Stimulated activated naive CD4-positive, alpha-beta T cell (primary cell): ENCODE data around the gene UBE2S.
A peak's percentile ranks its signal among the peaks of the same experiment; 100 is the strongest.
"Not testable (repeated sequence)": the region's sequence is repeated elsewhere in the genome, so short reads cannot be mapped to it uniquely, and the experiment has no call there.

Experiments
- DNase-seq, 6 experiments: peaks; one replicate each; lab custom pipeline; 2025; lab: John Stamatoyannopoulos, UW

UBE2S gene

DNA sequence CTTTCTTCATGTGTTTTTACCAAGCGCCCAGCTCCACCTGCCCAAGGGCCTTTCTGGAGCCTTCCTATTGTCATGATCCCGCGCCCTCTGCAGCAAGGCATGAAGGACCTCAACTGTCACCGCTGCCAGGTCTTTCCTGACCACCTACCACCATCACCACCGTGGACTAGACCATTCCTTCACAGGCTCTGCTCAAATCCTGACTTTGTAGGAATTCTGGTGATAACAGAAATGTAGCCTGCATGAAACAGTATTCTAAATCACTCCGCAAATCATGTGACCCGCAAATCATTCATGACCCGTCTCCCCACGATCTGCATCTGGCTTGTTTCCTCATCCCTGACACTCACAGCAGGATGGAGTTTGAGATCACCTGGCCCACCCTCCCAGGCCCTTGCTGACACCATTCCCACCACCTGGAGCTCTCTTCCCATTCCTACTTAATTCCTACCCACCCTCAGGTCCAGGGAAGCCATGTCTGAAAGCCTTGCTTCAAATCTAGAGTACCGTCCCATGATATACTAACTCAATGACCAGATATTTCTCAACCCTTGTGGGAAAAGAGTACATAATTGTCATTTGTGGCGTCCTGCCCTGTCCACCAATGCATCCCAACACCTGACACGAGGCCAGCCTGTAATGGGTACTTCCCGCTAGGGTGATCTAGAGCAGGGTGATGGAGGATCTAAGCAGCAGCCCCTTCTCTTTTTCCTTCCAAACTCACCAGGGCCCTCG is 1.3 kb downstream of the UBE2S start:
- no peak for DNase-seq

DNA sequence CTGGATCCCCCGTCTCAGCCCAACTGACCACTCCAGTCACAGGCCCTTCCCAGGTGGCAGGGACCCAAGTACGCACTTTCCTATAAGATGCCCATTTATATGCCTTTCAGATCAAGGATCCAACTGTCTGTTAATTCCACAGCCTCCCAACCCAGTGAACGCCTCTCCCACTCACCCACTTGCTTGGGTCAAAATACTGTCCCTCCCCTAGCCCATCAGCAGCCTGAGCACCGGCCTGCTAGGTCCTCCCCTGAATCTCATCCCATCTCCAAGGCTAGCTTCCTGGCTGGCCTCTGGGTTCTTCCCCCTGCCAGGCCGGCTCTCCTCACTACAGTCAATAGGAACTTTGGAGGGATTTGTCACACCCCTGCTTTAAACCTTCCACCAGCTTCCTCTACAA is 1.9 kb downstream of the UBE2S start:
- DNase-seq, result no peak

DNA sequence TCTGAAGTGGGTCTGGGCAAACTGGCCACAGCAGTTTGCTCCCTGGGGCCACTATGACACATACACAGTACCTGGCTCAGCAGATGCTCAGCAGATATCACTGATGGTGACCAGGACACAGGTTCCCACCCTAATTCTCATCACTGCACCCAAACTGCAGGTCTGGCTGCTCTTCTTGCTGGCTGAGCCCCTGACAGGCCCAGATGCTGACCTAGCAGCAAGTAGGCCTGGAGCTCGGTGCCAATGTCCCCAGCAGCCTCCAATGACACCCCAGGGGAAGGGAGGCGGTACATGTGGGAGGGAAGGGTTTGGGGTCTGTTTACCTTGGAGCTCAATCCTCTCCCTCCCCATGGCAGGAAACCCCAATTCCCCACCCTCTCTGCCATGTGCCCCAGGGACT is 5.1 kb downstream of the UBE2S start:
- DNase-seq, result no peak

DNA sequence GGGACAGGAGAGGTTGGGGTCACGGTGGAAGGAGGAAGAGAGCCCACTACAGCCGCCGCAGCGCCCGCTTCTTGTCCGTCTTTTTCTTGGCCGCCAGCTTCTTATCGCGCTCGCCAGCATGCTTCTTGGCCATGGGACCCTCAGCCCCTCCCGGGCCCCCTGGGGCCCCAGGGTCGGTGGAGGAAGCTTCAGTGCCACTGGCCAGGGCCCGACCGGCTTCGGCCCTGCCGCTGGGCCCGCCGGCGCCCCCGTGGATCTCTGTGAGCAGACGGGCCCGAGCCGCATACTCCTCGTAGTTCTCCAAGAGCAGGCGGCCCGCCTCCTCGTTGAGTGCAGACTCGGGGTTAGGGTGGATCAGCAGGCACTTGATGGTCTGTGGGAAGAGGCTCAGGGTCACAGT is 6.2 kb downstream of the UBE2S start:
- DNase-seq, result not testable (repeated sequence)

DNA sequence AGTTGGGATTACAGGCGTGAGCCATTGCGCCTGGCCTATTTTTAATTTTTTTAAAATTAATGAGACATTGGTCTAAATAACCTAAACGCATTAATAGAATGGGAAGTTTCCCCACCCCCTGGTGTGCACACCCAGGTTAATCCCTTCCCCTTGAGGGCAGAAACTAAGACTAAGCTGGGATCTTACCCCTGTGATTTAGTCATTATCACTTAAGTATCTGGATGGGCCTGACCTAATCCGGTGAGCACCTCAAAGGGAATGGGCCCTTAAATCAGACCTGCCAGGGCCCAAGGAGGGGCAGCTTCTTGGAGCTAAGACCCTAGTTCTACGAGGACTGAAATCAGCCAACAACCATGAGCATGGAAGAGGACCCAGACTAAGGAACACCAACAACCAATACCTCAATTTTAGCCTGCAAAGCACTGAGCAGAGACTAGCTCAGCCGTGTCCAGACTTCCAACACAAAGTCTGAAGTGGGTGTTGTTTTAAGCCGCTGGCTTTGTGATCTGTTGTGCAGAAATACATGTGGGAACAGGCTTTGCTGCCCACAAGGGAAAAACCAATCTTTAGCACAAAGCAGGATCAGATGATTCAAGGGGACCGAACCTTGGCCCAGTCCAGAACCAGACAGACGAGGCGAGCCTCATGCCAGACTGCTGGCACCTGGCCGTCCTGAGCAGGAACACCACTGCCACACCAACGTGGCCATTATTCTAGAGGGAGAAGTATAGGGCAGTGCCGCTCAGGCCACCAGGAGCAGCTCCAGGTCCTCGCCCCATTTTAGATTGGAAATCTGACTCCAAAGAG is 7.1 kb downstream of the UBE2S start:
- DNase-seq, result no peak

DNA sequence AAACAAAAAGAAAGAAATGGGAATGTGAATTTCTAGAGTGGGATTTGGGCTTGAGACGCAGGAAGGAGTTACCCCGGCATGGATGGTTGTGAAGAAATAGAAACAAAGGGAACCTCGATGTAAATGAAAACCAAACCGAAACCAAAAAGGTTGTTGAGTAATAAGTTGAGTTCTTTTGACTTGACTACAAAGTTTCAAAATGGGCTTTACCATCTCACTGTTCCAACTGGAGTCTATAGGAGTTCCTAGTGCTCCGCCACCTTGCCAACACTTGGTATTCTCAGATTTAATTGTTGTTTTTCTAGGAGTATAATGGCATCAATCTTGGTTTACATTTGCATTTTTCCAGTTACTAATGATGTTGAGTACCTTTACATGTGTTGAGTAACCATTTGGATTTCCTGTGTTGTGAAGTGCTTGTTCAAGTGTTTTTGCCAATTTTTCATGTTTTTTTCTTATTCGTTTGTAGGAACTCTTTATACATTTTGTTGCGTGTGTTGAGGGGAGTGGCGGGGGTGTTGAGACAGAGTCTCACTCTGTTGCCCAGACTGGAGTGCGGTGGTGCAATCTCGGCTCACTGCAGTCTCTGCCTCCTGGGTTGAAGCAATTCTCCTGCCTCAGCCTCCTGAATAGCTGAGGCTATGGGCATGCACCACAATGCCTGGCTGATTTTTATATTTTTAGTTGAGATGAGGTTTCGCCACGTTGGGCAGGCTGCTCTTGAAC is 9.2 kb downstream of the UBE2S start:
- no peak for DNase-seq

DNA sequence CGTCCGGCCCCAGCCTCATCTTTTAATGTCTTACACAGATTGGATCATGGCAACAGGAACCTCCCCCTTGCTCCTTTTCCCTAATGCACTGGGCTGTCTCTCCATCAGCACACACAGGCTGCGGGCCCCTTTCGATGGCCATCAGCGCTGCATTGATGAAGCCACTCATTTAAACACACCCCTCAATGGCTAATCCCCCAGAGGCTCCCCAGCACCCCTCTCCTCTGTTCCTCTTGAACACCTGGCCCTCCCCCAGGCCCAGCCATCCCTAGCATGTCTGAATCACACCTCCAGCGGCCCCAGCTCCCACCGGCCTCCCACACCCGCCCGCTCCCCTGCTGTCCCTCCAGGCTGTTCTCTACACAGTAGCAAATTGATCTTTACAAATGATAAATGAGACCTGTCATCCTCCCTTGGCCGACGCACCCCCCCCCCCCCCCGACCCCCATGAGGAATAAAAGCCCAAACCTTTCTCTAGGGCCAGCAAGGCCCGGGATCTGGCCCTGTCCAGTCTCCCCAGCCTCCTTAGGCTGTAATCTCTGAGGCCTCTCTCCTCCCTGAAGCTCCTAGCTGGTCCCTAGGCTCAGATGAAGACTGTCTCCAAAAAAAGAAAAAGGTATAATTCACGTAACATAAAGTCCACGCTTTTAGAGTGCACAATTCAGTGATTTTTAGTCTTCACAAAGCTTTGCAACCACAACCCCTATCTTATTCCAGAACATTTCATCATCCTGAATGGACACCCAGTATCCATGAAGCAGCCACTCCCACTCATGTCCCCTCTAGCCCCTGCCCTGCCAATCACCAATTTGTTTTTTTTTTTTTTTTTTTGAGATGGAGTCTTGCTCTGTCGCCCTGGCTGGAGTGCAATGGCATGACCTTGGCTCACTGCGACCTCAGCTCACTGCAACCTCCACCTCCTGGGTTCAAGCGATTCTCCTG is 14.5 kb downstream of the UBE2S start:
- no peak for DNase-seq

DNA sequence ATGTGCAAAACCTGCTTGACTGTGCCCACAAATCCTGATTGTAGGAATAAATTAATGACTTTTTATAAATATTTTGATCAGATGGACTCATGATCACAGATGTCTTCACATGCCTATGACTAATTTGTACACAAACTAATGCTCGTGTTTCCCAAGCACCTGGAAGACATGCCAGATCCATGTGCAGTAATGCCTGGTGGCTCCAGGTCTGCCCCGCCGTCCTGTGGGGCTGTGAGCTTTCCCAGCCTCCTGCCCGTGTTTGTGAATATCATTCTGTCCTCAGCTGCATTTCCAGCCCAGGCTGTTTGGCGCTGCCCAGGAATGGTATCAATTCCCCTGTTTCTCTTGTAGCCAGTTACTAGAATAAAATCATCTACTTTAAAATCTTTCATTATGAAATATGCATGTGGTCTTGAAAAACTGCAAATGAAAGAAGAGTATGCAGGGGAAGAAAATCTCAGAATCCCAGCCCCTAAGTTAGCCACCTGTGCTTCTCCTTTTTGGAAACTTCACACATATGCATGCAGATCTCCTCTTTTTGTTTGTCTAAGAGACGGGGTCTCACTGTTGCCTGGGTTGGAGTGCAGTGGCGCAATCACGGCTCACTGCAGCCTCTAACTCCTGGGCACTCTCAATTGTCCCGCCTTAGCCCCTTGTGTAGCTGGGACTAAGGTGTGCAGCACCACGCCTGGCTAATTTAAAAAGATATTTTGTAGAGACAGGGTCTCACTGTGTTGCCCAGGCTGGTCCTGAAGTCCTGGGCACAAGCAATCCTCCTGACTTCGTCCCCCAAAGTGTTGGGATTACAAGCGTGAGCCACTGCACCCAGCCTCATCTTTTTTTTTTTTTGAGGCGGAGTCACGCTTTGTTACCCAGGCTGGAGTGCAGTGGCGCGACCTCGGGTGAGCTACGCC is 15.6 kb downstream of the UBE2S start:
- DNase-seq, result no peak

DNA sequence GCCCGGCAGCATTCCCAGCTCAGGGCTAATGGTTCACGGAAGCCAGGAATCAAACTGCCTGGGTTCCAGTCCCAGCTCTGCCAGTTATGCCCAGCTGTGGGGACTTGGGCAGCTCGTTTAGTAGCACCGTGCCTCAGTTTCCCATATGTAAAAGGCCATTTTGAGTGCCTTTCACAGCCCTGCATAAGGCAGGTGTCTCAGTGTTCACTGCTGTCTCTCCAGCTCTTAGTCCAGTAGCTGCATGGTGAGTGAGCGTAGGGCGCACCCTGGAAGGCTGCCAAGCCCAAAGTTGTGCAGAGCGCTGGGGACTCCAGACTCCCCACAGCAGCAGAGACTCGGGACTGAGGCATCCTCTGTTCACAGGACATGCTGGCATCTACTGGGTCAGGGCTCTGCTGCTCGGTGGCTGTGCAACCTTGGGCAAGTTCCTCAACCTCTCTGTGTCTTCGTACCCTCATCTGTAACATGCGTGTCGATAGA is 16.4 kb downstream of the UBE2S start:
- no peak for DNase-seq

DNA sequence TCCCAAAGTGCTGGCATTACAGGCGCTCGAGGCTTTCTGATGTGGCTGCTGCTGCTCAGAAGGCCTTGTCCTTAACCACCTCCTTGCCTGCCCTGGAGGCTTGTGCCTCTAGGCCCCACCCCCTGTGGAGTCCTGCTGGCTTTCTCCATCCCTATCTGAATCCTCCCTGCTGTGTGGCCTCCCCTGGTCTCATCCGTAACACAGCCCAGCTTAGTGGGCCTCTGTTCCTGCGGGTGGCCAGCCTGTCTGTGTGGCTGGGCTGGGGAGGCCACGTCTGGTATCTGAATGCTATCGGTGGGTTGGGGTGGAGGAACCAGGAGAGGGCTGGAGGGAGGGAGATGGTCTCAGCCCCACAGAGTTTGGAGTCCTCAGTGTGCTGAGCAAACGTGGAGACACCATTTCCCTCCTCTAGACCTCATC is 17.1 kb downstream of the UBE2S start:
- DNase-seq, result no peak

DNA sequence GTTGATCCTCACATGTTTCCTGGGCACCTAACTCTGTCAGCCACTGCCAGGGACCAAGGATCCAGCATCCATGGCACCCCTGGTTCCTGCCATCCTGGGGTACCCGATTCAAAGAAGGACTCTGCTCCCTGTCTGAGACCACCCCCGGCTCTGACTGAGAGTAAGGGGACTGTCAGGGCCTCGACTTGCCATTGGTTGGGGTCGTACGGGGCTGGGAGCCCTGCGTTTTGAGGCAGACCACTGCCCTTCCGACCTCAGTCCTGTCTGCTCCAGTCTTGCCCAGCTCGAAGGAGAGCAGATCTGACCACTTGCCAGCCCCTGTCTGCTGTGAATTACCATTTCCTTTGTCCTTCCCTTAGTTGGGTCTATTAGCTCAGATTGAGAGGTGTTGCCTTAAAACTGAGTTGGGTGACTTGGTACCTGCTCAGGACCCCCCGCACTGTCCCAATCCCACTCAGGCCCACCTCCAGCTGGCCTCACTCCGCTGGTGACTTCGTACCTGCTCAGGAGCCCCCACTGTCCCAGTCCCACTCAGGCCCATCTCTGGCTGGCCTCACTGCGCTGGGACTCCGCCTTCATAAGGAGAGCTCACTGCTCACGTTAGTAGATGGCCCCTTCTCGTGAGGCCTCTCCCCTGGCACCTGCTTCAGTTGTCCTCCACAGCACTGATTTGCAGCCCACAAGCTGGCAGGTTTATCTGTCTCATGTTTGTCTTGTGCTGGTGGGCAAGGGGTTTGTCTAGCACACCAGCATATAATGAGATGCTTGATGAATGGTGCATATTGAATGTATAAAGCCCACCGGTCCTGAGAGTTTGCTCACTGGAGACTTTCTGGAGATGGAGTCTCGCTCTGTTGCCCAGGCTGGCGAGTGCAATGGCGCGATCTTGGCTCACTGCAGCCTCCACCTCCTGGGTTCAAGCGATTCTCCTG is 17.9 kb downstream of the UBE2S start:
- no peak for DNase-seq

DNA sequence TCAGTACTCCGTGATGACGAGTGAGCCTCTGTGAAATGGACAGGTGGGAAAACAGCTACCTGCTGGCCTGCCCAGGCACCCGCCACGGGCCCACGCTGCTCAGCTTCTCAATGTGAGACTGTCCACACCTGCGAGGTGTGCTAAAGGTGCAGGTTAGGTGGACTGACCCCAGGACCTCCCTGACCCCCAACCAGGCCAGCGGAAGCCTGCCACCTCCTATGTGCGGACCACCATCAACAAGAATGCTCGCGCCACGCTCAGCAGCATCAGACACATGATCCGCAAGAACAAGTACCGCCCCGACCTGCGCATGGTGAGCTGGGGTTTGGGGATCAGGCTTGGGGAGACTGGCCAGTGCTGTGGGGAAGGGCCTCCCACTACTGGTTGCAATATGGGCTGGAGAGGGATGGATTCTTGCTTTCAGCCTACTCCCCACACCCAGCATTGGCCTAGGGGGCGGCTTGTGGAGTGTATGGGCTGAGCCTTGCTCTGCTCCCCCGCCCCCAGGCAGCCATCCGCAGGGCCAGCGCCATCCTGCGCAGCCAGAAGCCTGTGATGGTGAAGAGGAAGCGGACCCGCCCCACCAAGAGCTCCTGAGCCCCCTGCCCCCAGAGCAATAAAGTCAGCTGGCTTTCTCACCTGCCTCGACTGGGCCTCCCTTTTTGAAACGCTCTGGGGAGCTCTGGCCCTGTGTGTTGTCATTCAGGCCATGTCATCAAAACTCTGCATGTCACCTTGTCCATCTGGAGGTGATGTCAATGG is 19.7 kb downstream of the UBE2S start:
- DNase-seq, result no peak

DNA sequence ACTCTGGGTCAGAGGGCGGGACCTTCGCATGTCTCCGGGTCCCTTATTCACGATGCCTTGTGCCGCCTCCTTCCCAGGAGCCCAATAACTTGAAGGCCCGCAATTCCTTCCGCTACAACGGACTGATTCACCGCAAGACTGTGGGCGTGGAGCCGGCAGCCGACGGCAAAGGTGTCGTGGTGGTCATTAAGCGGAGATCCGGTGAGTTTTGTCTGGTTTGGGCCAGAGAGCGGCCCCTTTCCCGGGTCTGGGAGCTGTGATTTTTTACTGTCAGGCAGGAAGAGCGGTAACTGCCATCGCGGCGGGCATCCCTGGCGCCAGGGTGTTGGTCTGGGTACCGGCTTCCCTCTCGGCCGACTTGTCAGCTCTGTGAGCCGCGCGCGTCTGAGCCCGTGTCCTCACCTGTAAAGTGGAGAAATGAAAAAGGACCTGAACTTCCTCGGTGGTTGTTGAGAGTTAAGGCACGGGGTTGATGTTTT is 21.1 kb downstream of the UBE2S start:
- no peak for DNase-seq

DNA sequence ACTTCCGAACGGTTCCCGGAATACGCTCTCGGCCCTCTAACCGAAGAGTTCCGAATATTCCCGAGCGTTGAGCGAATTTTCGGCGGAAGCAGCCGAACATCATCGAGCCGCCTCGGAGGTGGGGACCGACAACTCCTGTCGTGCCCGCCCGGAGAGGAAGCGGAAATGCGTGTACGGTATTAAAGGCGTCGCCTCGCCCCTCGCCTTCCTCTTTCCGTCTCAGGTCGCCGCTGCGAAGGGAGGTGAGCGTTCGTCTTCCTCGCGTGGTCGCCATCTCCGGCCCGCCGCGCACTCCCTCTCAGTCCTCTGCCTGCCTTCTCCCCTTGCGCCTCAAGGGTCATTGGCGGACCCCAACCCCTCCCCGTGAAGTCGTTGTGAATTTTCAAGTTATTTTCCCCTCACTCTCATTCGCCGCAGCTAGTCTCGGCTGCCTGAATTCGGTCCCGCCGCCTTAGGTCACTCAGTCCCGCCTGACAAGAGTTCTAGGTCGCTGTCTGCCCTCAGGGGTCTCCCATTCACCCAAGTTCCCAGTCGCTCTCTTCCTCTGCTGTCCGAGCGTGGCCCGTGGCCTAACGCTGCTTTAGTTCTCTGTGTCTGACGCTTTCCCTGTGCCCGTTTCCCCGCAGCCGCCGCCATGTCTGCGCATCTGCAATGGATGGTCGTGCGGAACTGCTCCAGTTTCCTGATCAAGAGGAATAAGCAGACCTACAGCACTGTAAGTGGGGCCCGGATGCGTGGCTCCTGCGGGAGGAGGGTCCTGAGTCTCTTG is 21.7 kb downstream of the UBE2S start, which contains the start of gene RPL28:
RPL28 (plus strand) TSS at position 209 of the 769 bp plus-strand sequence; CDS start at position 635, 426 bp downstream.
- peak; percentile 97 to 100 (median 98) for DNase-seq

DNA sequence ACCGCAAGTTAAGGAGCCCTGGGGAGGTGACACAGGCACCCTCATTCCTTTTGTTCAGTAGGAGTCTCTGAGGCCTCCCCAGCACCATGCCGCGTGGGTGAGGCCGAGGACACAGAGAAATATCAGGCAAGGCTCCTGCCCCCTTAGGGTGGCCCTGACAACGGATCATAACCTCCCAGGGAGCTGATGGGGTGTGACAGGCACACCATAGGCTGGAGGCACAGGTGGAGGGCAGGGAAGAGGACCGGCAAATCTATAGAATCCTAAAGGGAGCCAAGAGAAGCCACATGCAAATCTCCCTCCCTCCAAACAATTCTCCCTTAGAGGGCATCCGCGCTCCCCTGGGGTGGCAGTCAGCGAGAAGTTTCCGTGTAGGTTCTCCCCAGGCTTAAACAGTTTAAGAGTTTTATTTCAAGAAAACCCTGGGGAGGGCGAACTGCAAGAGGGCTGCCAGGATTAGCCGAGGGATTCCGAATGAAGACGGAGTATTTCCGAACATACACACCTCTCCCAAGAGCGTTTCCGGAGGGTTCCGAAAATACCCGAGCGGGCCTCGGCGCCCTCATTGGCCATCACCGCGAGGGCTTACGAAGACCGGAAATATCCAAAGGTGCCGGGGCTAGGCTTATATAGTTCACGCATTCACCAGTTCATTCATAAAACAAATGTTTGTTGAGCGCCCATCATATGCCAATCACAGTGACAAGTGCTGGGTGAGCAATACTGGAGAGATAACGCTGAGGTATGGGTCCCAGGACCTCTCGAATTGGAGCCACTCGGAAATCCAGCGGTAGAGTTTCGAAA is 22.5 kb downstream of the UBE2S start:
- DNase-seq, result peak; percentile 87 to 100 (median 98)

DNA sequence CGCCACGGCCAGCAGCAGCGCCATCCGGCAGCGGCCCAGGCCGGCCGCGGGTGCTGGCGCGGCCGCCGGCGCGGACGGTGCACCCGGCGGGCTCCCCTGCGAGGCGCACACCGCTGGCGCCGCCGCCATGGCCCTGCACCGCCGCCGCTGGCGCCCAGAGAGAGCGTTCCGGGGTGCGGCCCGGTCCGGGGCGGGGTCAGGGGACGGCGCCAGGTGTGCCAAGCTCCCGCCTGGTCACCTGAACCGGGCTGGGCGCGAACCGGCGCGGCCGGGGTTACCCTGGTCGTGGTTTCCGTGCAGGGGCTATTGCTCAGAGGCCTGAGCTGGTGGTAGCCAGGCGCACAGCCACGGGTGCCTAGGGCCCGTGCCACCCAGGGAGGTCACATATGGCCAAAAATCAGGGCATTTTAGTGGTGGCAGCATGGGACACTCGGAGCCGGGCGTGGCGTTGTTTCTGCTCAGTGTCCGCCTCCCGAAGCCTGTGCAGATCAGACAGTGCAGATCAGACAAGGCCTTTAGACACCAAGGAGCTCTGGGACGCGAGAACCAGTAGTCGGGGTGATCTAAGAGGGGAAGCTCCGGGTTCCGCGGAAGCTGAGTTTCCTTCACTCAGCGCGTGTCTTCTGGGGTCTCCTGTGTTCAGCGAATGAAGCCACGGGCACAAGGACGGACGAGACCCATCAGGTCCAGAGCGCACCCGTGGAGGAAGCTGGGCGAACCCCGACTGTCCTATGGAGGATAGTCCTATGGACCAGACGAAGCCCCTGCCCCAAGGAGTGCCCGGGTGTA is 23.3 kb downstream of the UBE2S start, which contains the start of gene TMEM238:
TMEM238 (minus strand) TSS at position 162 of the 789 bp plus-strand sequence; CDS start at position 129, 33 bp downstream.
- peak in 5 of 6 experiments; percentile 31 to 63 (median 48) for DNase-seq
